GM21526 (cell line): Measurements from ENCODE around the gene SKP2.
"Not testable (repeated sequence)": the region's sequence is repeated elsewhere in the genome, so short reads cannot be mapped to it uniquely, and the experiment has no call there.

Experiments
- ATAC-seq: cut with Tn5 transposase; IDR thresholded peaks from one replicate; pipeline ENCODE4 v1.9.1; 2021; ENCODE audit warnings: moderate library complexity; ENCODE audit not compliant: unreplicated experiment, low FRiP score

The SKP2 gene

GRCh38 chr5:36151434-36152323 is at the start of gene SKP2, which contains the start of gene LMBRD2:
Gene SKP2 (plus strand): TSS chr5:36152111. CDS start chr5:36152263, 152 bp downstream.
Gene LMBRD2 (minus strand): TSS chr5:36151887. CDS start chr5:36143349, 8,538 bp downstream.
- ATAC-seq, result peak; percentile 99

GRCh38 chr5:36105819-36106218 is 46.1 kb upstream of the SKP2 start:
- no peak for ATAC-seq

- no peak for ATAC-seq
These were observed 43.0 kb upstream of the SKP2 start for GRCh38 chr5:36108758-36109460.

- ATAC-seq, result no peak
These were observed 40.7 kb upstream of the SKP2 start for GRCh38 chr5:36111238-36111637.

- ATAC-seq, result no peak
These were observed 26.0 kb upstream of the SKP2 start for GRCh38 chr5:36125868-36126267.

GRCh38 chr5:36128795-36129194 is 23.1 kb upstream of the SKP2 start:
- no peak for ATAC-seq

GRCh38 chr5:36129666-36130065 is 22.2 kb upstream of the SKP2 start:
- ATAC-seq, result not testable (repeated sequence)

- not testable (repeated sequence) for ATAC-seq
These were observed 18.9 kb upstream of the SKP2 start for GRCh38 chr5:36133009-36133408.

- no peak for ATAC-seq
These were observed 15.9 kb upstream of the SKP2 start for GRCh38 chr5:36135988-36136387.

- no peak for ATAC-seq
These were observed 15.3 kb upstream of the SKP2 start for GRCh38 chr5:36136581-36136980.

GRCh38 chr5:36138900-36139683 is 12.8 kb upstream of the SKP2 start:
- no peak for ATAC-seq

- no peak for ATAC-seq
These were observed 6.6 kb upstream of the SKP2 start for GRCh38 chr5:36145311-36145710.

- no peak for ATAC-seq
These were observed 5.5 kb upstream of the SKP2 start for GRCh38 chr5:36146390-36146789.

- ATAC-seq, result no peak
These were observed 4.2 kb upstream of the SKP2 start for GRCh38 chr5:36147681-36148080.

GRCh38 chr5:36150676-36151433 is 1.1 kb upstream of the SKP2 start:
- ATAC-seq, result peak; percentile 29

GRCh38 chr5:36152324-36153297 is 700 bp downstream of the SKP2 start:
- ATAC-seq, result peak; percentile 0

GRCh38 chr5:36153298-36153677 is 1.4 kb downstream of the SKP2 start:
- no peak for ATAC-seq

- ATAC-seq, result no peak
These were observed 1.8 kb downstream of the SKP2 start for GRCh38 chr5:36153726-36154125.

- no peak for ATAC-seq
These were observed 3.4 kb downstream of the SKP2 start for GRCh38 chr5:36155291-36155690.
